ENCODE data around the gene KLF8. TPM values are rescaled to one million over a fixed set of nuclear protein-coding genes. Genes with fewer than 3 reads are reported as not detected.

The KLF8 gene
- total RNA-seq, 1 experiment from 2014 or later, result 93.2 TPM

DNA sequence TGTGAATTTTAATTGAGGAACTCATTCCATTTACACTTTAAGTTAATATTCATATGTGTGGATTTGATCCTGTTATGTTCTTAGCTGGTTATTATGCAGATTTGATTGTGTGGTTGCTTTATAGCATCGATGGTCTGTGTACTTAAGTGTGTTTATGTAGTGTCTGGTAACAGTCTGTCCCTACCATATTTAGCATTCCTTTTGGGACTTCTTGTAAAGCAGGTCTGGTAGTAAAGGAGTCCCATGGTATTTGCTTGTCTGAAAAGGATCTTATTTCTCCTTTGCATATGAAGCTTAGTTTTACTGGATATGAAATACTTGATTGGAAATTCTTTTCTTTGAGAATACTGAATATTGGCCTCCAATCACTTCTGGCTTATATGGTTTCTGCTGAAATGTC lies 76.6 kb downstream of the KLF8 start:
- BruUV-seq (replicated peaks), result no TSS peak
- no peak overlapping the region for H2AFZ ChIP-seq
- H3K4me1 ChIP-seq (replicated peaks; ENCODE audit: insufficient read depth), result no peaks in the 10 kb centered on the region
- H3K4me2 ChIP-seq, result no peak overlapping the region
- no peaks in the 10 kb centered on the region for H3K36me3 ChIP-seq (ENCODE audit: low read depth)
- ChIA-PET CTCF (no interaction called here), POLR2A (ENCODE audit: unreplicated experiment) (no interaction called here)
- no peaks in the 10 kb centered on the region for H3K27me3 ChIP-seq (ENCODE audit: insufficient read depth, low read depth)
- H3K27ac ChIP-seq, result no peak overlapping the region
- no peaks in the 10 kb centered on the region for H3K9me2 ChIP-seq (ENCODE audit: insufficient read depth)
- intact Hi-C loops (cut with micrococcal nuclease; ENCODE audit: unreplicated experiment), result no loop called here
- H3F3A ChIP-seq (ENCODE audit: insufficient read depth, low read depth), result no peaks in the 10 kb centered on the region
- no peaks in the 10 kb centered on the region for H3K9me3 ChIP-seq (ENCODE audit: insufficient read depth, low read depth)
- no peaks in the 10 kb centered on the region for H3K79me2 ChIP-seq (ENCODE audit: low read depth)
- H4K20me1 ChIP-seq (ENCODE audit: insufficient read depth), result no peaks in the 10 kb centered on the region
- no peak for TF ChIP-seq CTCF (conservative IDR thresholded peaks at IDR 0.05)
- no peak for TF ChIP-seq EZH2 (IDR thresholded peaks at IDR 0.05; ENCODE audit: low read depth)
- H3K4me3 ChIP-seq, result no peak overlapping the region
- DNase-seq, result no peak

- BruUV-seq (replicated peaks), result no TSS peak
- Histone ChIP-seq H3F3A (ENCODE audit: insufficient read depth, low read depth) (no peaks in the 10 kb centered on the region), H3K9me2 (ENCODE audit: insufficient read depth) (no peaks in the 10 kb centered on the region), H3K4me3 (no peak overlapping the region), H3K79me2 (ENCODE audit: low read depth) (no peaks in the 10 kb centered on the region), H3K27ac (no peak overlapping the region), H3K9me3 (ENCODE audit: insufficient read depth, low read depth) (no peaks in the 10 kb centered on the region), H3K4me1 (replicated peaks; ENCODE audit: insufficient read depth) (no peaks in the 10 kb centered on the region), H3K27me3 (ENCODE audit: insufficient read depth, low read depth) (no peaks in the 10 kb centered on the region), H3K36me3 (ENCODE audit: low read depth) (no peaks in the 10 kb centered on the region), H3K4me2 (no peak overlapping the region), H4K20me1 (ENCODE audit: insufficient read depth) (no peaks in the 10 kb centered on the region), H2AFZ (no peak overlapping the region)
- no peak for TF ChIP-seq CTCF (conservative IDR thresholded peaks at IDR 0.05)
- no peak for TF ChIP-seq EZH2 (IDR thresholded peaks at IDR 0.05; ENCODE audit: low read depth)
- intact Hi-C loops (cut with micrococcal nuclease; ENCODE audit: unreplicated experiment), result loop anchor here (10.0 kb wide), 1 partner anchor 55 kb away; no protein-coding TSS in a partner anchor
- ChIA-PET POLR2A (ENCODE audit: unreplicated experiment) (no interaction called here), CTCF (no interaction called here)
- no peak for DNase-seq
Measured at GRCh38 chrX:56309881-56310280, 77.7 kb downstream of the KLF8 start.

- TF ChIP-seq EZH2 (IDR thresholded peaks at IDR 0.05; ENCODE audit: low read depth), result no peak
- no peak for TF ChIP-seq CTCF (conservative IDR thresholded peaks at IDR 0.05)
- Histone ChIP-seq H3K4me2 (no peak overlapping the region), H3K9me3 (ENCODE audit: insufficient read depth, low read depth) (no peaks in the 10 kb centered on the region), H3K27me3 (ENCODE audit: insufficient read depth, low read depth) (no peaks in the 10 kb centered on the region), H3K27ac (no peak overlapping the region), H2AFZ (no peak overlapping the region), H3K79me2 (ENCODE audit: low read depth) (no peaks in the 10 kb centered on the region), H3K9me2 (ENCODE audit: insufficient read depth) (no peaks in the 10 kb centered on the region), H3F3A (ENCODE audit: insufficient read depth, low read depth) (no peaks in the 10 kb centered on the region), H3K4me3 (no peak overlapping the region), H4K20me1 (ENCODE audit: insufficient read depth) (no peaks in the 10 kb centered on the region), H3K4me1 (replicated peaks; ENCODE audit: insufficient read depth) (no peaks in the 10 kb centered on the region), H3K36me3 (ENCODE audit: low read depth) (no peaks in the 10 kb centered on the region)
- intact Hi-C loops (cut with micrococcal nuclease; ENCODE audit: unreplicated experiment), result loop anchor here (10.0 kb wide), 1 partner anchor 54 kb away; no protein-coding TSS in a partner anchor
- ChIA-PET POLR2A (ENCODE audit: unreplicated experiment) (no interaction called here), CTCF (no interaction called here)
- DNase-seq, result no peak
- BruUV-seq (replicated peaks), result no TSS peak
Measured at GRCh38 chrX:56310581-56310980, 78.4 kb downstream of the KLF8 start.

All from PC-9 (cell line).